GM18526 (cell line): ENCODE measurements around the gene ASB12.

ENCODE experiments used
- POLR2A ChIP-seq: IDR thresholded peaks from 3 replicates; pipeline ENCODE4 v1.6.1; 2011; ENCODE audit not compliant: insufficient read length; ENCODE audit errors: extremely low read depth

ASB12 gene

GRCh38 chrX:64192040-64192439 is 38.4 kb downstream of the ASB12 start:
- TF ChIP-seq POLR2A: no peak

- no peak for TF ChIP-seq POLR2A
Observed at GRCh38 chrX:64191281-64192010, 39.0 kb downstream of the ASB12 start.

- no peak for TF ChIP-seq POLR2A
Observed at GRCh38 chrX:64190136-64190740, 40.2 kb downstream of the ASB12 start.

- no peak for TF ChIP-seq POLR2A
Observed at GRCh38 chrX:64188901-64189300, 41.5 kb downstream of the ASB12 start.

- no peak for TF ChIP-seq POLR2A
Observed at GRCh38 chrX:64187762-64188150, 42.7 kb downstream of the ASB12 start.

- TF ChIP-seq POLR2A: no peak
Observed at GRCh38 chrX:64186974-64187761, 43.2 kb downstream of the ASB12 start.

- TF ChIP-seq POLR2A: no peak
Observed at GRCh38 chrX:64184396-64184795, 46.0 kb downstream of the ASB12 start.

GRCh38 chrX:64182208-64182607 is 48.2 kb downstream of the ASB12 start:
- TF ChIP-seq POLR2A: no peak

- TF ChIP-seq POLR2A: no peak
Observed at GRCh38 chrX:64176876-64177275, 53.5 kb downstream of the ASB12 start.
